ENCODE measurements around the gene FRZB.
"Not testable (repeated sequence)": the region's sequence is repeated elsewhere in the genome, so short reads cannot be mapped to it uniquely, and the experiment has no call there.

The FRZB gene

DNA sequence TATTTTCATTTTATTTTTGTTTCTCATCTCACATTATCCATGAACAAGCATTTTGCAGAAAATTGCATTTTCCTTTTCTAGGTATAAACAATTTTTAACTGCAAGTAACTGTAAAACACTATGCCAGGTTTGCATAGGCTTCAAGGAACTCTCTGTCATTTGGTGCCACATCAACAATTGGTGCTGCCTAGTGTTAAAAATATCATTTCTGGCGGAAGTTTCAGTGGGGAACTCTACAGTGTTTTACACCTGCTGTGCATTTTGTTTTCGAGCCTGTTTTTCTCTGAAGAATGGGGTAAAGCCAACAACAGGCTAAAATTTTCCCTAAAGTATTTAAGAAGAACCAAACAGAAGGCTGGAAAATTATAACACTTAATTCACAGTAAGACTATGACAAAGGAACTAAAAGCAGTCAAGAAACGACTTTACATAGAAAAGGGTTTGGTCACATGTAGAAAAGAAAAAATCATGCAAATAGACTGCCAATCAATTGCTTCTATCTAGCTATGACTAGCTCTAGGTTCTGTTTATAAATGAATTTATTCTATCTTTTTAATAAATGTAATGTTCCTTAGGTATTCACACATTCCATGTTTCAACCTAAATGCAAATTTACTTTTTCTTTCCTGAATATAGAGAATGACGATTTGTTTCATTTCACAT is 21.4 kb upstream of the FRZB start:
- no peak for DNase-seq

DNA sequence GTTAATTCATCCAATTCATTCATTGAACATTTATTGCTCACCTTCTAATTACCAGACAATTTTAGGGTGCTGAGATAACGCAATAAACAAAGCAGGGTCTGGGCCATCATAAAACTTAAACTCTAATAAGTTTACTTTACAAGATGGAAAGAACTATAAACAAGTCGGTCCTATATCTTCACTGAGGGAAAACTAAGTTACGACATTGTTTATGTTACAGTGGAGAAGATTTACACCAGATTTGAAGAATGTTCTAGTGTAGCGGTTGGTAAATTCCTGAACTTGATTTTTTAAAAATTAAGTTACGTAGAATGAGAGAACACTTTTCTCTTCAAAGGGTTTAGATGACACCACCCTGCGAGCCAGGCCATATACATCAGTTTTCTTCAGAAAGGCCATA is 20.7 kb upstream of the FRZB start:
- DNase-seq: no peak

- no peak for DNase-seq
These were observed 19.3 kb upstream of the FRZB start for GRCh38 chr2:182885771-182886170.

GRCh38 chr2:182883451-182883850 is 17.0 kb upstream of the FRZB start:
- DNase-seq: no peak

DNA sequence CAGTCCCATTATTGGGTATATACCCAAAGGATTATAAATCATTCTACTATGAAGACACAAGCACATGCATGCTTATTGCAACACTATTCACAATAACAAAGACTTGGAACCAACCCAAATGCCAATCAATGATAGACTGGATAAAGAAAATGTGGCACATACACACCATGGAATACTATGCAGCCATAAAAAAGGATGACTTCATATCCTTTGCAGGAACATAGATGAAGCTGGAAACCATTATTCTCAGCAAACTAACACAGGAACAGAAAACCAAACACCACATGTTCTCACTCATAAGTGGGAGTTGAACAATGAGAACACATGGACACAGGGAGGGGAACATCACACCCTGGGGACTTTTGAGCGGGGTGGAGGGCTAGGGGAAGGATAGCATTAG is 13.7 kb upstream of the FRZB start:
- not testable (repeated sequence) for DNase-seq

GRCh38 chr2:182876653-182877052 is 10.2 kb upstream of the FRZB start:
- DNase-seq: not testable (repeated sequence)

- no peak for DNase-seq
These were observed 3.8 kb upstream of the FRZB start for GRCh38 chr2:182870227-182870626.

GRCh38 chr2:182868054-182868796 is 1.8 kb upstream of the FRZB start:
- DNase-seq: no peak

DNA sequence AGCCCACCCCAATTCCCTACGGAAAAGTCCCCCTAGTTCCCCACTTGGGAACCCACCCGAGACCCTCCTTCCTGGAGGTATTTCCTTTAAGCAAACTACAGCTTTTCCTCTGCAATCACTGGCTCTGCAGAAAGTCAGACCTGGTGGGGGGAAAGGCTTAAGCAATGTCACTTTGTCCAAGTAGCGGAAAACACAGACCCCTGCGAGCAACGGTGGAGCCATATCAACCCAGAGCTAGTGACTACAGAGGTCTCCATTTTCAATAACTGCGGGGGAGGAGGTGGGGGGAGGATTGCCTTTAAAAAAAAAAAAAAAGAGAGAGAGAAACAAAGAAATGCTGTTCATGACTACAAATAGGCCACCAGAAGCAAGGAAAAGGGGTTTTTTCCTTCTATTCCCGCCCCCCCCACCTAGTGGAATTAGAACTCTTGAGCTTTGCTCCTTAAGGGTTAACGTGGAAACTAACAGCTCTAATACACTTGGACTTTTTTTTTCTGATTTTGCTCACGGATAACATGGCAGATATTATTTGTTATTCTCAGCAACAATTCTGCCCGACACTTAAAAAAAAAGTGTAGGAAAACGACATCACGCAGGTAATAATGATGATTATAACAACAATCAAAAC is 1.1 kb upstream of the FRZB start:
- no peak for DNase-seq

DNA sequence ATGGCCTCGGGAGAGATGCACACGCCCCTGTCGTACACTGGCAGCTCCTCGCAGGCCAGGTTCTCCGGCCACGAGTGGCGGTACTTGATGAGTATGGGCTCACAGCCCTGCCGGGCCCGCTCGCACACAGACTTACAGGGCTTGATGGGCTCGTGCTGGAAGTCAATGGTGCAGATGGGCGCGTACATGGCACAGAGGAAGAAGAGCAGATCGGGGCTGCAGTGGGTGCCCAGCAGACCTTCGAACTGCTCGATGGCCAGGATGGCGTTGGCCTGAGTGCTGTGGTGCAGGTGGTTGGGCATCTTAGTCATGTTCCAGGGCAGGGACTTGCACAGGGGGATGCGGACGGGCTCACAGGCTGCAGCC is 359 bp downstream of the FRZB start:
- DNase-seq: no peak

DNA sequence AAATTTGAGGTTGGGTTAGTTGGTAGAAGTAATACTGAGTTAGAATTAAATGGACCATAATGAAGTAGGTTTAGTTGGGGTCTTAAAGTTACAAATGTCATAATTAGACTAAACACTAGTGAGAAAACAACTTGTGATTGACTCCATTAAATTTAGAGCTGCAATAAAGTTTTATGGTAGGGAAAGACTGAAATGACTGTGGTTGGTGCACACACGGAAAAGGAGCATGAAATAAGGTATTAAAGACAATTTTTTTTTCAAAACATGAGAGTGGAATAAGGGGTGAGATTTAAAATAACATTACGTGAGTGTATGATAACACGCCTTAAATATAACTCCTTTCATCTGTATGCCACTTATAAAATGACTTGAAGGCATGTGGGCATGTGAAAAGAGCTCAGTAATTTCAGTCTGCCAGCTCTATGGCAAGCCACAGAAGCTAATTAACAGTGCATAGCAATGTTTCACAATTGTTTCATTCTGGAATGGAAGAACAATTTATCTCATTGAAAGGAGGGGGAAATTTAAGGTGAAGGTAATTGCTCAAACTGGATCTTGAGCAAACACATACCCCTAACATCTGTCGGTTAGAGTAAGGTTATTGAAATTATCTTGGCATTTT is 1.4 kb downstream of the FRZB start:
- no peak for DNase-seq

GRCh38 chr2:182863642-182864041 is 2.8 kb downstream of the FRZB start:
- DNase-seq: no peak

GRCh38 chr2:182862091-182862490 is 4.3 kb downstream of the FRZB start:
- no peak for DNase-seq

GRCh38 chr2:182860858-182861257 is 5.6 kb downstream of the FRZB start:
- DNase-seq: no peak

DNA sequence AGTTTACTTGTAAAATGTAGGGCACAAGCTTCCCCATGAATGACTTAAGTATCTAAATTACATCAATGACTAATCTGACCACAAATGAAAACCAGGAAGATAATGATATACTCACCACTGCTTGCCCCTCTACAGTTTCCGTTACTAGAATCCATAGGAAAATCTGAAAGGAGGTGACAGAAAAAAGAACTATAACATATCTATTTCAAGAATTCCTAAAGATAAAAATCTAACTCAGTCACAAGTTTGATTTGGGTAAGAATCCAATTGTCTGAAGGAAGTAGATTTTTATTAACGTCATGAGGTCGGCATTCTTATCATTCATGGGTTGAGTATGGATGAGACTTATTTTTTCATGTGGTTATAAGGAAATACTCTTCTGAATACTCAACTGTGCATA is 7.8 kb downstream of the FRZB start:
- DNase-seq: no peak

- no peak for DNase-seq
These were observed 11.1 kb downstream of the FRZB start for GRCh38 chr2:182855376-182855775.

GRCh38 chr2:182854375-182855105 is 11.9 kb downstream of the FRZB start:
- no peak for DNase-seq

DNA sequence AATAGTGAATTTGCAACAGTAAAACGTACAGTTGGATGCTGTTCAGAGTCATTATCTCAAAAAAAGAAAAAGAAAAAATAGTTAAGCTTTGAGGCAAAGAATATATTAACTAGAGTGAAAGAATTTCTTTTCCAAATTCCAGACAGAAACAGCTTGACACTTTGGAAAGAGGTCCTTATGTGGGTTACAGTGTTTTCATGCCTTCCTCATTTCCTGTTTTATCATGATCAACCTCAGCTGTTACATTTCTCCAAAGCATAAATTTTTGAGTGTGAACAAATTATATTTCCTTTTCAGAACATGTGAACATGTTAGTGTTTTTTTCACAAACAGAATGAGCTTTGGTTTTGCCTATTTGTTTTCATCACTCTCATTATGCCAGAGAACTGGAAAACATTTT is 13.6 kb downstream of the FRZB start:
- no peak for DNase-seq

DNA sequence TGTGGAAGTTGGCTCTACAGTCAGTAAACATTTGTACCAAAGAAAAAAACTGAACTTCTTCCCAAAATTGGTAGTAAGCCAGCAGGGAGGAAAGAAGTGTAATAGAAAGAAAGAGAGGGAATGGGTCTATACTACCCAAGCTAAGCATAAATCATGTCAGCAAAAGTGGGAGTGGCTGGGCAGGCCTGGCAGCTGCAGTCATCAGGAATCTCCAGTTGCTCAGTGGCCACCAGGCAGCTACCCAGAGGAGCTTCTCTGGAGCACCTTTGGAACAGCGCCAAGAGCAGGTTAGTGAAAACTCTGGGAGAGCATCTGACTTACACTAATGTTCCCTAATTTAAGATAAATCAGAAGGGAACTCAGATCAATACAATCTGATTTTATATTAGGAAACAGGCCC is 14.3 kb downstream of the FRZB start:
- no peak for DNase-seq

DNA sequence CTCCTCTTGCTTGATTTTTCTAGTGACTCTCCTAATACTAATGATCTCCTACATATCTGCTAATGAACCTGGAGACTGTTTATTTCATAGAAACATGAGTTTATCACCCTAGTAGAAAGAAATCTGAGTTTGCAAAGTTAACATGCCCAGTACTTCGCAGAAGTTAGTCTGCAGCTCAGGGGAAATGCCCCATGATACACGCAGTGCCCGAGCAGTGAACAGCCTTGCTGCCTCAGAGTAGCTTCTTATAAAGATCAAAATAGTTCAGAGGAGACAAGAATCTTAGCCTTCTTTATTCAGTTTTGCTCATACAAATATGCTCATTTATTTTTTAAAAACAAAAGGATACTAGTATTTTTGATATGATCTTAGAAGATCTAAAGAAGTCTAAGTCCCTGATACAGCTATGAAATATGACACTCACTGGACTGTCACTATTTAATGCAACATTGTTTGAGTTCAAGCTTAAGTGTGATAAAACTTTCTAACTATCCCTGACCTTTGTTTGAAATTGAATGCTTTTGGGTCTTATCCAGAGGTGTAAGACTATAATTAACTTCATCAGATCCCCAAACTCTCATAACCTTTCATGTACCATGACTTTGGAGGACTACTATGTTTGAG is 20.5 kb downstream of the FRZB start:
- DNase-seq: no peak

GRCh38 chr2:182836451-182836850 is 30.0 kb downstream of the FRZB start:
- DNase-seq: no peak

GRCh38 chr2:182834293-182834692 is 32.1 kb downstream of the FRZB start:
- no peak for DNase-seq

All from activated naive CD4-positive, alpha-beta T cell treated with Interleukin-2 at 50 U/mL for 16 hours (primary cell).